22Rv1 (cell line): ENCODE measurements around the gene GRAMD1B.

Experiments
- CTCF ChIP-seq: fragments of 450-650 bp; IDR thresholded peaks from 2 replicates; pipeline ENCODE4 v1.5.1; 2017; ENCODE audit warnings: mild to moderate bottlenecking
- ZFX ChIP-seq: fragments of 450-650 bp; IDR thresholded peaks from 2 replicates; pipeline ENCODE4 v1.6.1; 2017; ENCODE audit warnings: antibody characterized with exemption, borderline replicate concordance

GRCh38 chr11:123452794-123453193, 22.7 kb downstream of the GRAMD1B start:
- no peak for TF ChIP-seq CTCF
- TF ChIP-seq ZFX: no peak
